Psoas muscle (tissue), 8 donors: Measurements from ENCODE around the gene TYROBP. TPM values are rescaled to one million over a fixed set of nuclear protein-coding genes. Genes with fewer than 3 reads are reported as not detected.

ENCODE experiments used
- ATAC-seq, 4 donors: fragments of 200-7000 bp; cut with Tn5 transposase; one replicate each; pipeline ENCODE4 v1.9.1; 2020; ENCODE audit warnings: moderate library complexity in 3 of 4, mild to moderate bottlenecking in 2 of 4
- DNase-seq, 2 donors: peaks; one replicate each; pipeline ENCODE4 v3.0.0-alpha.2; 2020
- H3K27ac ChIP-seq: fragments of 200-600 bp; one replicate; pipeline ENCODE4 v1.8.0; 2022
- H3K27me3 ChIP-seq, 3 donors: fragments of 200-600 bp in 1 of 3; one replicate each; pipeline versions ENCODE4 v1.6.1 to v1.8.0; 2013 to 2022; ENCODE audit warnings: low read length in 2 of 3, mild to moderate bottlenecking in 2 of 3, moderate library complexity in 1 of 3; ENCODE audit not compliant: insufficient read depth in 3 of 3
- H3K36me3 ChIP-seq, 2 donors: fragments of 200-600 bp in 1 of 2; one replicate each; pipeline versions ENCODE4 v1.6.1 to v1.8.0; 2013 to 2022; ENCODE audit warnings: low read depth in 1 of 2, mild to moderate bottlenecking in 1 of 2, moderate library complexity in 1 of 2; ENCODE audit not compliant: insufficient read depth in 1 of 2
- H3K4me1 ChIP-seq: fragments of 200-600 bp; one replicate; pipeline ENCODE4 v1.8.0; 2022
- H3K4me3 ChIP-seq: fragments of 200-600 bp; one replicate; pipeline ENCODE4 v1.8.0; 2022; ENCODE audit warnings: mild to moderate bottlenecking
- H3K9me3 ChIP-seq: fragments of 200-600 bp; one replicate; pipeline ENCODE4 v1.8.0; 2022
- WGBS, 3 donors: extraction: QIAGEN DNeasy Blood & Tissue Kit; methylation state at CpG; one replicate each; pipeline versions ENCODE4 v1.1.6 to v1.1.7; 2013; 5-methylcytosine and 5-hydroxymethylcytosine counted together
- intact Hi-C, 2 donors: fragments of 100-400 bp; cut with DNase I; formaldehyde crosslinking; loops; one replicate each; pipeline versions ENCODE4 v1.11.0 to v1.14.2; 2022
- polyA plus RNA-seq, 3 donors: library from polyadenylated mRNA; stranded (reverse); fragments of 200-250 nt; gene quantifications; one replicate each; pipeline ENCODE4 v1.2.3, GENCODE V29; 2013
- total RNA-seq, 4 donors: library from RNA; stranded (reverse); fragmentation: NEBNext Ultra II Directional in 2 of 4; extraction: Animal tissue kit (Norgen Biotek cat#: 25700) in 2 of 4; gene quantifications; one replicate each; pipeline versions ENCODE4 v1.2.1 to v1.2.4, GENCODE V29; 2021 to 2023
- TF ChIP-seq, protein P1 (sequence below): fragments of 200-600 bp; IDR thresholded peaks from one replicate; pipeline ENCODE4 v1.8.0; 2022; ENCODE audit warnings: antibody characterized with exemption
- donor health status: healthy with polysubstance abuse.
- donor health status: DM: no; HTN: no; CAD: no; lungs with moderate emphysema.
- donor health status: Bipolar disorder and iron deficiency.
- donor health status: healthy.
- donor health status: DM: yes; HTN: yes; CAD: no.
- donor health status: DM: no; HTN: no; CAD: no.
- donor health status: DM: no; HTN: no; CAD: no.
- donor health status: DM: yes; HTN: yes; CAD: no.

Gene TYROBP
- total and polyA plus RNA-seq, 7 donors: 7.8 to 22.1 (median 11.9) TPM

DNA sequence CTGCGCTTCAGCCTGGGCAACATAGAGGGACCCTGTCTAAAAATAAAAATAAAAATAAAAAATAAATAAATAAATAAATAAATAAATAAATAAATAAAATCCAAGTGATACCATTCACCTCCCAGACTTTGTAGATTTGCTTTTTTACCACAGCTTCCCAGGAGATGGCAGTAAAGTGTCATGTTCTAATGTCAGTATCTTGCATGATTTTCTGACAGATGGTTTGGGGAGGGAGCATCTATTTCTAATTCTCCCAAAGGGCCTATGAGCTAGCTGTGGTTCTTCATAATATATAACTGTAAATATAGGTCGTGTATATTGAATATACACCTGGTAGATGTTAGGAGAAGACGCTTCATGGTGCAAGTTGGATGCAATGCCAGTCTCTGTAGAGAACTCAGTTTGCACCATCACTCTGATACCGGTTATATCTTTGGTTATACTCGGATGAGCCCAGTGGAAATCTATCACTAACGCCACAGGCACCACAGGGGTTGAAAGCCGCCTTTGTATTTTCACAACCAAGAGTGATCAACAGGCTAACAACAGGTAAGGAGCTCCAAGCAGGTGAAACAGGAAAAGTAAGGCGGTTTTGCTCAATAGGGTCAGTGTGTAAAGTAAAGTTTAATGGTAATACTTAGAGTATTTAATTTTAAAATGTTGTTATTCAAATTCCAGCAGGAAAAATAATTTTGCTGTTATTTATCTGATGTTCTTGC lies 25.8 kb downstream of the TYROBP start:
- no peaks in the 10 kb centered on the region for H3K4me1 ChIP-seq
- H3K4me3 ChIP-seq: no peak overlapping the region
- no peak for DNase-seq
- ATAC-seq: peak in 1 of 4 donors; percentile 63
- TF ChIP-seq, protein P1, sequence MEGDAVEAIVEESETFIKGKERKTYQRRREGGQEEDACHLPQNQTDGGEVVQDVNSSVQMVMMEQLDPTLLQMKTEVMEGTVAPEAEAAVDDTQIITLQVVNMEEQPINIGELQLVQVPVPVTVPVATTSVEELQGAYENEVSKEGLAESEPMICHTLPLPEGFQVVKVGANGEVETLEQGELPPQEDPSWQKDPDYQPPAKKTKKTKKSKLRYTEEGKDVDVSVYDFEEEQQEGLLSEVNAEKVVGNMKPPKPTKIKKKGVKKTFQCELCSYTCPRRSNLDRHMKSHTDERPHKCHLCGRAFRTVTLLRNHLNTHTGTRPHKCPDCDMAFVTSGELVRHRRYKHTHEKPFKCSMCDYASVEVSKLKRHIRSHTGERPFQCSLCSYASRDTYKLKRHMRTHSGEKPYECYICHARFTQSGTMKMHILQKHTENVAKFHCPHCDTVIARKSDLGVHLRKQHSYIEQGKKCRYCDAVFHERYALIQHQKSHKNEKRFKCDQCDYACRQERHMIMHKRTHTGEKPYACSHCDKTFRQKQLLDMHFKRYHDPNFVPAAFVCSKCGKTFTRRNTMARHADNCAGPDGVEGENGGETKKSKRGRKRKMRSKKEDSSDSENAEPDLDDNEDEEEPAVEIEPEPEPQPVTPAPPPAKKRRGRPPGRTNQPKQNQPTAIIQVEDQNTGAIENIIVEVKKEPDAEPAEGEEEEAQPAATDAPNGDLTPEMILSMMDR: peak; percentile 54
- peaks cover 0 to under 1% of the 10 kb centered on the region in 2 donors for H3K36me3 ChIP-seq
- WGBS, 3 donors: 21 to 24% (median 21%) methylated on average over 8 of the region's 8 CpGs
- H3K27me3 ChIP-seq: peaks cover 0 to 21% (median 5%) of the 10 kb centered on the region in 3 donors
- H3K9me3 ChIP-seq: no peaks in the 10 kb centered on the region
- intact Hi-C loops: loop anchor here in 1 of 2 donors (1.0 kb wide), 1 partner anchor 49 kb away; no protein-coding TSS in a partner anchor
- no peak overlapping the region for H3K27ac ChIP-seq

DNA sequence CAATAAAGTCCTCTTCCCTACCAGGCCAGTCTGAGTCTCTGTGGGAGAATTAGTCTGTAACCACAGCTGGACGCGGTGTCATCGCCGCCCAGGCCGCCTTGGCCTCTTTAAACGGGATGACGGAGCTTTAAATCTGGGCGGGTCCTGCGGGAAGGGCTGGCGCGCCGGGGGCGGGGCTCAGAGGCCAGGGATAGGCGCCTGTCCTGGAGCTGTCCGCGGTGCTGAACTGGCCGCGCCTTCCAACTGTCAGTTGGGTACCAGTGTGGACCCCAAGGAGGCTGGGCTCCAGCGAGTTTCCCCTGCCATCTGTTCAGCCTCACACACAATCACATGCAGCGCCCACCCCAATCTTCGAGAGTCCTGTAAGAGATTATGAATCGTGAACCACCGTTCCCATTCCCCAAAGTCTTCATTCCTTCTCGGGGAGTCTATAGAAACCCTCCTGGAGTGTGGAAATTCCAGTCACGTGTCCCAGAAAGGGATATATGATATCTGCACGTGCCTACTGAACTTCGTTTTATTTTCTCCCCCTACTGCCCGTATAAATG lies 28.3 kb downstream of the TYROBP start:
- no peak overlapping the region for H3K4me3 ChIP-seq
- no peaks in the 10 kb centered on the region for H3K9me3 ChIP-seq
- H3K27me3 ChIP-seq: peaks cover 0 to 23% (median 5%) of the 10 kb centered on the region in 3 donors
- intact Hi-C loops: no loop called here
- no peaks in the 10 kb centered on the region for H3K4me1 ChIP-seq
- peak; percentile 92 to 94 for DNase-seq
- H3K27ac ChIP-seq: no peak overlapping the region
- WGBS, 3 donors: 0 to 1% (median 1%) methylated on average over 28 of the region's 28 CpGs
- TF ChIP-seq, protein P1: no peak
- no peaks in the 10 kb centered on the region for H3K36me3 ChIP-seq
- ATAC-seq: peak; percentile 90 to 98 (median 95)

DNA sequence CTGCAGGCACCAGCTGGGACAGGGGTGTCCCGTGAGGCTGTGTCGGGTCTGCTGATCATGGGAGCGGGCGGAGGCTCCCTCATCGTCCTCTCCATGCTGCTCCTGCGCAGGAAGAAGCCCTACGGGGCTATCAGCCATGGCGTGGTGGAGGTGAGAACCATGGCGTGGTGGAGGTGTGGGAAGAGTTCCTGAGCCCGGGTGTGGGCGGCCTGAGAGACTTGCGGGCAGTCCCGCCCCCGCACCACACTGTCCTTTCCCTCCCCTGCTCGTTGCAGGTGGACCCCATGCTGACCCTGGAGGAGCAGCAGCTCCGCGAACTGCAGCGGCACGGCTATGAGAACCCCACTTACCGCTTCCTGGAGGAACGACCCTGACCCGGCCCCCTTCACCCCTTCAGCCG lies 29.0 kb downstream of the TYROBP start:
- no peaks in the 10 kb centered on the region for H3K9me3 ChIP-seq
- H3K27ac ChIP-seq: no peak overlapping the region
- H3K27me3 ChIP-seq: peaks cover 0 to 23% (median 5%) of the 10 kb centered on the region in 3 donors
- ATAC-seq (no peak), DNase-seq (no peak)
- TF ChIP-seq, protein P1: no peak
- 41 to 54% (median 49%) methylated on average over 20 to 23 of the region's 23 CpGs for WGBS, 3 donors
- H3K4me1 ChIP-seq: no peaks in the 10 kb centered on the region
- H3K4me3 ChIP-seq: no peak overlapping the region
- no peaks in the 10 kb centered on the region for H3K36me3 ChIP-seq
- intact Hi-C loops: no loop called here

DNA sequence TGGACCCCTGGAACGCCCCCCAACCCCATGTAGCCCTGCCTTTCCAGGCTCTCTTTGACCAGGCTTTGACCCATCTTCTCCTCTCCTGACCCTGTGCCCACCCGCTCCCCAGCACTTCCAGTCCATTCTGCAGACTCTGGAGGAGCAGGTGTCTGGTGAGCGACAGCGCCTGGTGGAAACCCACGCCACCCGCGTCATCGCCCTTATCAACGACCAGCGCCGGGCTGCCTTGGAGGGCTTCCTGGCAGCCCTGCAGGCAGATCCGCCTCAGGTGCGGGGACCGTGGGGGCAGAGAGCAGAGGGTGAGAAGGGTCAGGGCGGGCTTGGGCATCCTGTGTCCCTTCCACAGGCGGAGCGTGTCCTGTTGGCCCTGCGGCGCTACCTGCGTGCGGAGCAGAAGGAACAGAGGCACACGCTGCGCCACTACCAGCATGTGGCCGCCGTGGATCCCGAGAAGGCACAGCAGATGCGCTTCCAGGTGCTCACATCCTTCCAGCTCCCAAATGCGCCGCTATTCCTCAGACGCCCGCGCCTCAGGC lies 33.6 kb downstream of the TYROBP start:
- peaks cover 0 to 49% (median 18%) of the 10 kb centered on the region in 3 donors for H3K27me3 ChIP-seq
- H3K36me3 ChIP-seq: no peaks in the 10 kb centered on the region
- 92 to 98% (median 93%) methylated on average over 25 to 32 of the region's 32 CpGs for WGBS, 3 donors
- H3K27ac ChIP-seq: no peak overlapping the region
- no peak overlapping the region for H3K4me3 ChIP-seq
- intact Hi-C loops: no loop called here
- H3K4me1 ChIP-seq: peaks cover 3% of the 10 kb centered on the region
- ATAC-seq: no peak
- TF ChIP-seq, protein P1: no peak
- DNase-seq: no peak
- no peaks in the 10 kb centered on the region for H3K9me3 ChIP-seq
